HAP-1 (cell line): ENCODE data around the gene CD28.
"Not testable (repeated sequence)": the region's sequence is repeated elsewhere in the genome, so short reads cannot be mapped to it uniquely, and the experiment has no call there.

Experiments used
- DNase-seq, 2 experiments: peaks; one replicate each; pipeline ENCODE4 v3.0.0-alpha.2; 2016 to 2020; ENCODE audit warnings: low spot score in 2 of 2
- H3K27me3 ChIP-seq: fragments of 250-450 bp; sonication (Bioruptor Pico); 2 replicates; pipeline ENCODE4 v1.5.1; 2020; ENCODE audit warnings: low read depth, mild to moderate bottlenecking, moderate library complexity
- H3K36me3 ChIP-seq: fragments of 250-450 bp; sonication (Bioruptor Pico); replicated peaks from 2 replicates; pipeline ENCODE4 v1.5.1; 2020; ENCODE audit warnings: mild to moderate bottlenecking
- H3K4me1 ChIP-seq: fragments of 250-450 bp; sonication (Bioruptor Pico); 2 replicates; pipeline ENCODE4 v1.5.1; 2020; ENCODE audit warnings: mild to moderate bottlenecking
- H3K4me3 ChIP-seq: fragments of 250-450 bp; sonication (Bioruptor Pico); 2 replicates; pipeline ENCODE4 v1.5.1; 2020; ENCODE audit warnings: mild to moderate bottlenecking, moderate library complexity
- H3K9me3 ChIP-seq: fragments of 250-450 bp; sonication (Bioruptor Pico); 2 replicates; pipeline ENCODE4 v1.5.1; 2020; ENCODE audit warnings: mild to moderate bottlenecking, moderate library complexity
- in situ Hi-C: fragments of 300-500 bp; cut with MboI; formaldehyde crosslinking; loops from 3 replicates; pipeline ENCODE4 v1.14.3; 2020; ENCODE audit warnings: low sequenced_read_pairs, inconsistent platforms, mixed read lengths

The CD28 gene

GRCh38 chr2:203758841-203759689 is 52.6 kb downstream of the CD28 start:
- DNase-seq, result no peak
- Histone ChIP-seq H3K4me1 (no peaks in the 10 kb centered on the region), H3K36me3 (no peaks in the 10 kb centered on the region), H3K9me3 (no peaks in the 10 kb centered on the region), H3K27me3 (no peaks in the 10 kb centered on the region), H3K4me3 (no peak overlapping the region)
- in situ Hi-C loops, result no loop called here

- no peaks in the 10 kb centered on the region for H3K4me1 ChIP-seq
- no peak overlapping the region for H3K4me3 ChIP-seq
- H3K9me3 ChIP-seq, result no peaks in the 10 kb centered on the region
- in situ Hi-C loops, result no loop called here
- H3K27me3 ChIP-seq, result no peaks in the 10 kb centered on the region
- DNase-seq, result no peak
- H3K36me3 ChIP-seq, result no peaks in the 10 kb centered on the region
Observed at GRCh38 chr2:203759690-203760365, 53.4 kb downstream of the CD28 start.

- Histone ChIP-seq H3K4me1 (no peaks in the 10 kb centered on the region), H3K9me3 (no peaks in the 10 kb centered on the region), H3K4me3 (no peak overlapping the region), H3K36me3 (no peaks in the 10 kb centered on the region), H3K27me3 (no peaks in the 10 kb centered on the region)
- in situ Hi-C loops, result no loop called here
- DNase-seq, result no peak
Observed at GRCh38 chr2:203761121-203761520, 54.7 kb downstream of the CD28 start.

- Histone ChIP-seq H3K36me3 (no peaks in the 10 kb centered on the region), H3K4me1 (no peaks in the 10 kb centered on the region), H3K9me3 (no peaks in the 10 kb centered on the region), H3K27me3 (no peaks in the 10 kb centered on the region), H3K4me3 (no peak overlapping the region)
- DNase-seq, result no peak
- in situ Hi-C loops, result no loop called here
Observed at GRCh38 chr2:203763241-203763937, 57.0 kb downstream of the CD28 start.

GRCh38 chr2:203763938-203764664 is 57.7 kb downstream of the CD28 start:
- no peak for DNase-seq
- Histone ChIP-seq H3K4me1 (no peaks in the 10 kb centered on the region), H3K27me3 (no peaks in the 10 kb centered on the region), H3K4me3 (no peak overlapping the region), H3K9me3 (no peaks in the 10 kb centered on the region), H3K36me3 (no peaks in the 10 kb centered on the region)
- in situ Hi-C loops, result no loop called here

GRCh38 chr2:203772456-203773165 is 66.2 kb downstream of the CD28 start:
- Histone ChIP-seq H3K36me3 (no peaks in the 10 kb centered on the region), H3K4me1 (no peaks in the 10 kb centered on the region), H3K4me3 (no peak overlapping the region), H3K27me3 (no peaks in the 10 kb centered on the region; the same call in 1 of the 2 replicates), H3K9me3 (no peaks in the 10 kb centered on the region)
- DNase-seq, result no peak
- in situ Hi-C loops, result no loop called here

GRCh38 chr2:203774760-203775159 is 68.3 kb downstream of the CD28 start:
- DNase-seq, result no peak
- in situ Hi-C loops, result no loop called here
- no peak overlapping the region for H3K4me3 ChIP-seq
- no peaks in the 10 kb centered on the region for H3K9me3 ChIP-seq
- no peaks in the 10 kb centered on the region; the same call in 1 of the 2 replicates for H3K27me3 ChIP-seq
- H3K36me3 ChIP-seq, result no peaks in the 10 kb centered on the region
- no peaks in the 10 kb centered on the region for H3K4me1 ChIP-seq

GRCh38 chr2:203775684-203776083 is 69.2 kb downstream of the CD28 start:
- Histone ChIP-seq H3K4me3 (no peak overlapping the region), H3K36me3 (no peaks in the 10 kb centered on the region), H3K4me1 (no peaks in the 10 kb centered on the region), H3K27me3 (no peaks in the 10 kb centered on the region; the same call in 1 of the 2 replicates), H3K9me3 (no peaks in the 10 kb centered on the region)
- DNase-seq, result no peak
- in situ Hi-C loops, result no loop called here

GRCh38 chr2:203777030-203777429 is 70.6 kb downstream of the CD28 start:
- Histone ChIP-seq H3K4me1 (no peaks in the 10 kb centered on the region), H3K4me3 (no peak overlapping the region), H3K36me3 (no peaks in the 10 kb centered on the region), H3K27me3 (no peaks in the 10 kb centered on the region; the same call in 1 of the 2 replicates), H3K9me3 (no peaks in the 10 kb centered on the region)
- DNase-seq, result no peak
- in situ Hi-C loops, result no loop called here

GRCh38 chr2:203779477-203780073 is 73.1 kb downstream of the CD28 start:
- H3K36me3 ChIP-seq, in situ Hi-C loops, DNase-seq, H3K4me3 ChIP-seq, H3K4me1 ChIP-seq, H3K9me3 ChIP-seq, H3K27me3 ChIP-seq: not testable (repeated sequence)

GRCh38 chr2:203780231-203780630 is 73.8 kb downstream of the CD28 start:
- H3K4me1 ChIP-seq, result no peaks in the 10 kb centered on the region
- H3K9me3 ChIP-seq, result no peaks in the 10 kb centered on the region
- H3K4me3 ChIP-seq, result no peak overlapping the region
- in situ Hi-C loops, result no loop called here
- no peaks in the 10 kb centered on the region for H3K27me3 ChIP-seq
- DNase-seq, result no peak
- H3K36me3 ChIP-seq, result no peaks in the 10 kb centered on the region

GRCh38 chr2:203781151-203781550 is 74.7 kb downstream of the CD28 start:
- Histone ChIP-seq H3K4me3 (no peak overlapping the region), H3K36me3 (no peaks in the 10 kb centered on the region), H3K27me3 (no peaks in the 10 kb centered on the region), H3K9me3 (no peaks in the 10 kb centered on the region), H3K4me1 (no peaks in the 10 kb centered on the region)
- in situ Hi-C loops, result no loop called here
- DNase-seq, result no peak
